EL (cell line): ENCODE data around the gene TMEM204.

Experiments
- DNase-seq: peaks from one replicate; pipeline ENCODE4 v3.0.0-alpha.2; 2016

The TMEM204 gene

GRCh38 chr16:1500465-1501150, 32.9 kb upstream of the TMEM204 start:
- no peak for DNase-seq

DNA sequence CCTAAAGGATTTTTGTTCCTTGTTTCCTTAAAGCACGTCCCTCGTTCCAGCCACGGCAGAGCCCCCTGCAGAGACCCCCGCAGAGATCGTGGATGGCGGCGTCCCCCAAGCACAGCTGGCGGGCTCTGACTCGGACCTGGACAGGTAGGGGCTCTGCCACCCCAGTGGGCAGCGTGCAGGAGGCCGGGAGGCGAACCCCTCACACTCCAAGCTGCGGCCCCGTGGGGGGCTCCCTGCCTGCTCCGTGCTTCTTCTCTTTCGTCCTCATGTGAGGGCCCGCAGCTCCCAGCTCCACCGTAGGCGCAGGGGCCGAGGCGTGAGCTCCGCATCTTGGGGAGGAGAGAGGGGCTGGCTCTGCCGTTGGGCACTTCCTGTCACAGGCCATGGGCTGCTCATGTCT, 31.8 kb upstream of the TMEM204 start:
- DNase-seq = no peak

DNA sequence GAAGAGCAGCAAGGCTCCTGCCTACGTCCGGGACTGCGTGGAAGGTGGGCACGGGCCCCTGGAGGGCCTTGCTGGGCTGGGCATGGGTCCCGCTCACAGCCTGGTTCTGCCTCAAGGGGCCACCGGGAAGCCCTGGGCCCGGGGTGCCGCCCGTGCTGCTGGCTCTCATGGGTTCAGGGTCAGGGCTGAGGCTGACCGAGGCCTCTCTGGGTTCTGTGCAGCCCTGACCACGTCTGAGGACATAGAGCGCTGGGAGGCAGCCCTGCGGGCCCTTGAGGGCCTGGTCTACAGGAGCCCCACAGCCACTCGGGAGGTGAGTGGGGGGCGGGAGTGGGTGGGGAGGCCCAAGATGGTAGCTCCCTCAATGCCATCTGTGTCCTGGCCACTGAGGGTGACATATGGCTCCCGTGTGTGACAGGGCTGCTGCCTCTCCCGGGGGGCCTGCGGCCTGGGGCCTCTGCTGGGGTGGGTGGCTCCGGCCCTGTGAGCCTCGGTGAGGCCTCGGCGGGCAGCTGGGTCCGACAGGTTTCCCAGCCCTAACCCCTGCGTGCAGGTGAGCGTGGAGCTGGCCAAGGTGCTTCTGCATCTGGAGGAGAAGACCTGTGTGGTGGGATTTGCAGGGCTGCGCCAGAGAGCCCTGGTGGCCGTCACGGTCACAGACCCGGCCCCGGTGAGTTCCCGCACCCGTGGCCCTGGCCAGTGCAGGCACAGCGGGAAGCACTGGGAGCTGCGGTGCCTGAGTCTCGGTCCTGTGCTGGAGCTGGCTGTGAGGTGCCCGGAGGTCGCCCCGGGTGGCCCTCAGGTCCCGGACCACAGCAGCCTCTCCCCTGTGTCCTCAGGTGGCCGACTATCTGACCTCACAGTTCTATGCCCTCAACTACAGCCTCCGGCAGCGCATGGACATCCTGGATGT, 31.1 kb upstream of the TMEM204 start:
- no peak for DNase-seq

GRCh38 chr16:1503110-1503955, 30.1 kb upstream of the TMEM204 start:
- no peak for DNase-seq

DNA sequence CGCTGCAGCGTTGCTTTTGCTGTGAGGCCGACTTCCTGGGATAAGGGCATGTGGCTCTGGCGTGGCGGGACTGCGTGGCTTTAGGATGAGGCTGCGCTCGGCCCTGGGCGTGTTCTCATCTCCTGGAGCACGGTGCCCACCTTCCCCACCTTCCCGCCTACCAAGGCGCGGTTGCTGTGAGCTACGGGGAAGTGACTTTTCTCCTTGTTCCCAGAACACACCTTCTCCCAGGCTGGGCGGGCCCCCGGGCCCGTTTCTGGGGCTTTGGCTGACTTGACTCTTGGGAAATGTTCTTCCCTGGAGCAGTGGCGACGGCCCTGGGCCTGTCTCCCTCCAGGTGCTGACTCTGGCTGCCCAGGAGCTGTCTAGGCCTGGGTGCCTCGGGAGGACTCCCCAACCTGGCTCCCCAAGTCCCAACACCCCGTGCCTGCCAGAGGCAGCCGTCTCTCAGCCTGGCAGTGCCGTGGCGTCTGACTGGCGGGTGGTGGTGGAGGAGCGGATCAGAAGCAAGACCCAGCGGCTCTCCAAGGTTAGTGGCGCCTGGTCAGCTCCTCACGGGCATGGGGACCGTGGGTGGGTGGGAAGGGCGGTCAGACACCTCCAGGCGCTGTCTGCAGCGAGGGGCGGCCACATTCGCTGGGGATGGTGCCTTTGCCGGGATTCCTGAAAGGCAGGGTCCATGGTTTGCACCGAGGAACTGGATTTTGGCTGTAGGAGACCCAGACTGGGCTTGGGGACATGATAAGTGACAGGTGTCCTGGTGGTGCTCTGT, 28.2 kb upstream of the TMEM204 start:
- no peak for DNase-seq

GRCh38 chr16:1505912-1506311, 27.6 kb upstream of the TMEM204 start:
- no peak for DNase-seq

GRCh38 chr16:1506494-1507213, 26.8 kb upstream of the TMEM204 start:
- DNase-seq = no peak

DNA sequence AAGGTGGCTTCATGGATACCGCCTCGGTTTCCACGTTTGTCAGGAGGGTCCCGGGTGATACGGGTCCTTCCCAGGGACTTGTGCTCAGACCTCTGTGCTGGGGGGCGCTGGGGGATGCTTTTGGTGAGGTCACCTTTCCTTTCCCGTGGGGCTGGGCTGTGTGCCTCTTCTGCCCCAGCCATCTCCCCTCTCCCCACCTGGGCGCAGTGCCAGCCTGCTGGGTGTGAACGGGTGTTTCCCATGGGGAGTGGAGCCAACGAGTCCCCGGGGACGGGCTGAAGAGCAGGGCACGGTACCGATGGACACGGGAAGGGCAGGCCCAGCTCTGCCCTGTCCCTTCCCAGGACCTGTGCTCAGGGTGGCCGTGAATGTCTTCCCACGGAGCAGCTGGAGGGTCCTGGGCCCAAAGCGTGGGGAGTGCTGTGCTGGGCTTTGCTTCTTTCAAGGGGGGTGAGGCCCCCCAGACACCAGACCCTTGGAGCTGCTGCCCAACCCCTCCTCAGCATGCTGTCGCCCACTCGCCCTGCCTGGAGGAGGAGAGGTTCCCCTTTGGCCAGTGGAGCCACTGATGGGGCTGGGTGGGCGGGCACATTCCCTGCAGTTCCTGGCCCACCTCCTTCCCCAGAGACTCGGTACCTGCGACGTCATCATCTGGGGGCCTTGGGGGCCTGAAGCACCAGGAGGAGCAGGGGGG, 24.8 kb upstream of the TMEM204 start:
- DNase-seq = no peak

- DNase-seq = no peak
These were observed 23.9 kb upstream of the TMEM204 start for GRCh38 chr16:1509307-1510221.

DNA sequence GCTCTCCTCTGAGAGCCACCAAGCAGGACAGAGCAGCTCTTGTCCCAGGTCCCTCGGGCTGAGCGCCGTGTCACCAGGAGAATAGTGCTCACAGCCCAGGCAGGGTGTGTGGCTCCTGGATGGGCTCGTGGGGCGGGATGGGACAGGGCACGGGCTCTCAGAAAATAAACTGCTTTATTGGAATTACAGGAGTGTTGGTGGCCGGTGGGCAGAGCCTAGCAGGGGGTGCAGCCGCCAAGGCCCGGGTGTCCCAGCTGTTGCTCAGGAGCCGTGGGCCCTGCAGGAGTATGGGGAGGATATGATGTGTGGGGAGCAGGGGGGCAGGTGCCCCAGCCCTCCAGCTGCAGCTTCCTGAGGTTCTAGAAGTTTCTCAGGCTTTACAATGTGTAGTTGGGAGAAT, 23.2 kb upstream of the TMEM204 start:
- no peak for DNase-seq

DNA sequence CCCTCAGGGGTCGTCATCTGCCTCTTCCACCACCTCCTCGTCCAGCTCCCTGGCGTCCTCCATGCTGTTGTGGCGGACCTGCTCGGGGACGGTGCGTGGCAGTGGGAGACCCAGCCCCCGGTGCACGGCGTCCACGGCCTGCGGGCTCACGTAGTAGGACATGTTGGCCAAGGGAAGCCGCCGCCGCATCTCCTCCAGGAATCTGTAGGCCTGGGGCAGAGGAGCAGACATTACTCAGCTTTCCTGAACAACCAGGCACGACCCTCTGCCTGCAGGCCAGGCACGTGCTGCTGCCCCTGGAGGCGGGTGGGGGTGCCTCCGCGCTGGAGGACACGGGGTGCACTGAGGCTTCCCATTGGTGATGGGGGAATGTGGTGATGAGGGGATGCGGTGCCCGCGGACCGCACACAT, 22.5 kb upstream of the TMEM204 start:
- no peak for DNase-seq

DNA sequence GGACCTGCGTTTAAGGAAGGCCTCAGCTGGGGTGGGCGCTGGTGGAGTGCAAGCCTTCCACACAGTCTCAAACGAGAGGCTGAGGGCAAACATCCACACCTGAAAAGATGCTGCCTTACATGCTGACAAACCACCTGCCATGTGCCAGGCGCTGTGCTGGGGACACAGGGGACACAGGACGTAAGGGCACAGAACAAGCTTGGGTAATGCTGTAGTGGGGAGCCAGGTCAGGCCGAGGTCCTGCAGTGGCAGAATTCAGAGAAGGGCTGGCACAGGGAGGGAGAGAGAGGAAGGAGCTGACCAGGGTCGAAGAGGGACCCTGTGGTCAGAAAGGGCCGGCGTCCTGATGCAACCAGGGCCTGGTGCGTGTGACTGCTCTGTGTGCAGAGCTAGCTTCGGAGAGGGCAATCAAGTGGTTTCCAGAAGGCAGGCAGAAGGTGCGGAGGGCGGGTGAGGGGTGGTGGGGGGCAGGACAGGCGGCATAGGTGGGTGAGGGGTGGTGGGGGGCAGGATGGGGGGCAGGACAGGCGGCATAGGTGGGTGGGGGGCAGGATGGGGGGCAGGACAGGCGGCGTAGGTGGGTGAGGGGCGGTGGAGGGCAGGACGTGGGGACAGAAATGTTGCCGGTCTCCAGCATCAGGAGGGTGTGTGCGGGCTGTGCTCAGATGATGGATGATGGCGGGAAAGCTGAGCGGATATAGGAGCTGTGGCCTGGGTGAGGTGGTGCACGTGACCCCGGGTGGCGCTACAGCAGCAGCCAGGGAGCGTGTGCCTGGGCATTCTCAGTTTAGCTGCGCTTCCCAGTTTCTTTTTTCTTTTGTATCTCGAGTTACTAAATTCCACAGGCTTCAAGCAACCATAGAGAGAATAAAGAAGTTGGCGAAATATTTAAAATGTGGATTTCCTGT, 21.6 kb upstream of the TMEM204 start:
- DNase-seq = no peak

- no peak for DNase-seq
These were observed 20.7 kb upstream of the TMEM204 start for GRCh38 chr16:1512774-1513173.

GRCh38 chr16:1514507-1514906, 19.0 kb upstream of the TMEM204 start:
- DNase-seq = no peak

GRCh38 chr16:1518626-1519135, 14.8 kb upstream of the TMEM204 start:
- no peak for DNase-seq

GRCh38 chr16:1519831-1520230, 13.6 kb upstream of the TMEM204 start:
- no peak for DNase-seq

GRCh38 chr16:1520461-1520860, 13.0 kb upstream of the TMEM204 start:
- DNase-seq = no peak

GRCh38 chr16:1523581-1524245, 9.8 kb upstream of the TMEM204 start:
- no peak for DNase-seq
